ENCODE data around the gene DALRD3. TPM values are rescaled to one million over a fixed set of nuclear protein-coding genes. Genes with fewer than 3 reads are reported as not detected.

Gene DALRD3
- total RNA-seq, 5 donors from 2014 or later (not counting 1 experiment from before 2014, with no cell fraction given) = 20.8 to 35.1 (median 30.3) TPM

- no peaks in the 10 kb centered on the region for H3K9me3 Mint-ChIP-seq
- Histone ChIP-seq H3K36me3 (ENCODE audit: control insufficient read depth in 2 of 2, extremely low read depth in 1 of 2, insufficient read depth in 1 of 2, low read length in 1 of 2) (peaks cover 4 to 10% of the 10 kb centered on the region in 2 donors), H3K4me3 (ENCODE audit: control insufficient read depth in 1 of 2, extremely low read depth in 1 of 2, low read length in 1 of 2) (no peak overlapping the region), H3K27me3 (replicated peaks in 1 of 2; ENCODE audit: control insufficient read depth in 2 of 2, extremely low read depth in 1 of 2, insufficient read depth in 2 of 2, low read length in 1 of 2) (no peaks in the 10 kb centered on the region), H3K27ac (ENCODE audit: low read length) (no peak overlapping the region), H3K4me1 (ENCODE audit: control insufficient read depth in 1 of 2, extremely low read depth in 1 of 2, insufficient read depth in 2 of 2, low read length in 2 of 2) (no peaks in the 10 kb centered on the region), H3K9me3 (no peaks in the 10 kb centered on the region)
- H3K27me3 Mint-ChIP-seq = no peaks in the 10 kb centered on the region
- H3K36me3 Mint-ChIP-seq = peaks cover 9% of the 10 kb centered on the region
- no peak for ATAC-seq (replicated peaks in 1 of 4)
- POLR2A ChIA-PET = interaction anchor here in 1 of 2 donors (0.6 kb wide), 1 partner anchor 1766 kb away, joined by 3 read pairs; no protein-coding TSS in a partner anchor
- CTCF ChIA-PET = no interaction called here
- no peak for DNase-seq
- WGBS (ENCODE audit: insufficient coverage) = 97% methylated on average over 5 of the region's 8 CpGs
- peaks cover 12 to 18% (median 17%) of the 10 kb centered on the region in 3 donors for H3K4me1 Mint-ChIP-seq
- no peak overlapping the region for H3K4me3 Mint-ChIP-seq
- H3K27ac Mint-ChIP-seq = no peak overlapping the region
These were observed 21.2 kb downstream of the DALRD3 start for GRCh38 chr3:48997102-48997635.

- Mint-ChIP-seq H3K9me3 (no peaks in the 10 kb centered on the region), H3K4me1 (peaks cover 17 to 24% (median 22%) of the 10 kb centered on the region in 3 donors), H3K4me3 (no peak overlapping the region), H3K36me3 (peaks cover 9% of the 10 kb centered on the region), H3K27ac (no peak overlapping the region), H3K27me3 (no peaks in the 10 kb centered on the region)
- DNase-seq (no peak), ATAC-seq (replicated peaks in 1 of 4) (no peak)
- H3K4me3 ChIP-seq (ENCODE audit: control insufficient read depth in 1 of 2, extremely low read depth in 1 of 2, low read length in 1 of 2) = no peak overlapping the region
- H3K4me1 ChIP-seq (ENCODE audit: control insufficient read depth in 1 of 2, extremely low read depth in 1 of 2, insufficient read depth in 2 of 2, low read length in 2 of 2) = peaks cover 0 to 2% of the 10 kb centered on the region in 2 experiments
- 95% methylated on average over 8 of the region's 8 CpGs for WGBS (ENCODE audit: insufficient coverage)
- H3K27ac ChIP-seq (ENCODE audit: low read length) = no peak overlapping the region
- H3K36me3 ChIP-seq (ENCODE audit: control insufficient read depth in 2 of 2, extremely low read depth in 1 of 2, insufficient read depth in 1 of 2, low read length in 1 of 2) = peaks cover 4 to 10% of the 10 kb centered on the region in 2 donors
- ChIA-PET CTCF (interaction anchor here in 1 of 2 donors (0.7 kb wide), 1 partner anchor 421 kb away, joined by 5 read pairs; no protein-coding TSS in a partner anchor), POLR2A (interaction anchor here in 1 of 2 donors (0.6 kb wide), 1 partner anchor 1766 kb away, joined by 3 read pairs; no protein-coding TSS in a partner anchor)
- H3K27me3 ChIP-seq (replicated peaks in 1 of 2; ENCODE audit: control insufficient read depth in 2 of 2, extremely low read depth in 1 of 2, insufficient read depth in 2 of 2, low read length in 1 of 2) = no peaks in the 10 kb centered on the region
- H3K9me3 ChIP-seq = no peaks in the 10 kb centered on the region
These were observed 21.7 kb downstream of the DALRD3 start for GRCh38 chr3:48996640-48997039.

DNA sequence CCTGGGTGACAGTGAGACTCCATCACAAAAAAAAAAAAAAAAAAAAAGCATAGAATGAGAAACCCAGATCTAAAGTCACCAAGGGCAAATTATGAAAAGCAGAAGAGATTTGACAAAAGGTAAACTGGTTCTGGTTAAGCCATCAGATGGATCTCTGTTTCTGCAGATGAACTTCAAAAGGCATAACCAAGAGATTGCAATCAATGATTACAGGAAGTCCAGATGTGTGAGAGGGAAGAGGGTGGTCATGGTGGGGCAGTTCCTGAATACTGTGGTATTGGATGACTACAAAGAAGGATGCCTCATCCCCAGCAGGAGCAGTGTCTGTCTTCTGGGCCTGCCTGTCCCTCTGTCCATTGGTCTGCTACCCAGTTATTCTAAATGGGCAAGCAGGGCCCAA, 24.5 kb downstream of the DALRD3 start:
- Mint-ChIP-seq H3K4me3 (no peak overlapping the region), H3K4me1 (peaks cover 37 to 42% (median 40%) of the 10 kb centered on the region in 3 donors), H3K27ac (no peak overlapping the region), H3K9me3 (no peaks in the 10 kb centered on the region), H3K27me3 (no peaks in the 10 kb centered on the region), H3K36me3 (peaks cover 9% of the 10 kb centered on the region)
- no peak overlapping the region for H3K4me3 ChIP-seq (ENCODE audit: control insufficient read depth in 1 of 2, extremely low read depth in 1 of 2, low read length in 1 of 2)
- ATAC-seq (replicated peaks in 1 of 4) = no peak
- ChIA-PET POLR2A (interaction anchor here in 1 of 2 donors (0.6 kb wide), 1 partner anchor 37 kb away, joined by 9 read pairs; no protein-coding TSS in a partner anchor), CTCF (interaction anchor here in 1 of 2 donors (0.7 kb wide), 1 partner anchor 13 kb away, joined by 4 read pairs; the partner anchor contains the start of gene WDR6)
- no peak for DNase-seq
- H3K36me3 ChIP-seq (ENCODE audit: control insufficient read depth in 2 of 2, extremely low read depth in 1 of 2, insufficient read depth in 1 of 2, low read length in 1 of 2) = peaks cover 4 to 10% of the 10 kb centered on the region in 2 donors
- no peak overlapping the region for H3K27ac ChIP-seq (ENCODE audit: low read length)
- no peaks in the 10 kb centered on the region for H3K27me3 ChIP-seq (replicated peaks in 1 of 2; ENCODE audit: control insufficient read depth in 2 of 2, extremely low read depth in 1 of 2, insufficient read depth in 2 of 2, low read length in 1 of 2)
- peaks cover 8 to 24% of the 10 kb centered on the region in 2 experiments for H3K4me1 ChIP-seq (ENCODE audit: control insufficient read depth in 1 of 2, extremely low read depth in 1 of 2, insufficient read depth in 2 of 2, low read length in 2 of 2)
- H3K9me3 ChIP-seq = no peaks in the 10 kb centered on the region

DNA sequence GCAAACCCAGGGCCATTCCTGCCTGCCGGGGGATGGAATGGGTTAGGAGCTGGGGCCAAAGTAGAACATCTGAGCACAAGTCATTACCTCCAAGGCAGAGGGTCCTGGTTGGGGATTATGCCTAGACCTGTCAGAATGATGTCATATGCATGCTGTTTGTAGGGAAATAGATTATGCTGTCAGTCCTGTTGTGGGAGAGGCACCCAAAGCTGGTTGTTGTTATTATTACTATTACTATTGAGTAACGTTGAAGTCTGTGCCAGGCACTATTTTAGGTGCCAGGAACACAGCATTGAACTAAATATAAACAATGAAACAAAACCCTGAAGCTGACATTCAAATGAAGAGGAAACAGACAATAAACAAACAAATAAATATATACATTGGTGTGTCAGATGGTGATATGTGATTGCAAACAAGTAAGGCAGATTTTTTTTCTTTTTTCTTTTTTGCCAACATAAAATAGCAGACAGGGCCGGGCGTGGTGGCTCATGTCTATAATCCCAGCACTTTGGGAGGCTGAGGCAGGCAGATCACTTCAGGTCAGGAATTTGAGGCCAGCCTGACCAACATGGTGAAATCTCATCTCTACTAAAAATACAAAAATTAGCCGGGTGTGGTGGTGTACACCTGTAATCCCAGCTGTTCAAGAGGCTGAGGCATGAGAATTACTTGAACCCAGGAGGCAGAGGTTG, 26.4 kb downstream of the DALRD3 start:
- Histone ChIP-seq H3K4me3 (ENCODE audit: control insufficient read depth in 1 of 2, extremely low read depth in 1 of 2, low read length in 1 of 2) (no peak overlapping the region), H3K9me3 (no peaks in the 10 kb centered on the region), H3K27ac (ENCODE audit: low read length) (no peak overlapping the region), H3K4me1 (ENCODE audit: control insufficient read depth in 1 of 2, extremely low read depth in 1 of 2, insufficient read depth in 2 of 2, low read length in 2 of 2) (peaks cover 8 to 39% of the 10 kb centered on the region in 2 experiments), H3K27me3 (replicated peaks in 1 of 2; ENCODE audit: control insufficient read depth in 2 of 2, extremely low read depth in 1 of 2, insufficient read depth in 2 of 2, low read length in 1 of 2) (no peaks in the 10 kb centered on the region), H3K36me3 (ENCODE audit: control insufficient read depth in 2 of 2, extremely low read depth in 1 of 2, insufficient read depth in 1 of 2, low read length in 1 of 2) (peaks cover 4 to 8% of the 10 kb centered on the region in 2 donors)
- 86% methylated on average over 1 of the region's 5 CpGs for WGBS (ENCODE audit: insufficient coverage)
- Mint-ChIP-seq H3K4me3 (peak overlapping the region; percentile 89 to 93 (median 92)), H3K27ac (peak overlapping the region; percentile 92 to 93), H3K27me3 (no peaks in the 10 kb centered on the region), H3K9me3 (no peaks in the 10 kb centered on the region), H3K4me1 (peaks cover 47 to 49% (median 49%) of the 10 kb centered on the region in 3 donors), H3K36me3 (peaks cover 9% of the 10 kb centered on the region)
- ChIA-PET CTCF (interaction anchor here (0.6 to 1.9 kb wide), 5 partner anchors 15 to 1284 kb away, joined by 4 to 10 read pairs (median 5); partner anchors contain the start of gene WDR6 (in 1 of the 2)), POLR2A (interaction anchor here (0.6 to 2.1 kb wide), 3 partner anchors 15 to 314 kb away, joined by 3 to 7 read pairs (median 4); partner anchors contain the start of gene WDR6 (in 2 of the 2))
- ATAC-seq (replicated peaks in 1 of 4) (no peak), DNase-seq (no peak)

DNA sequence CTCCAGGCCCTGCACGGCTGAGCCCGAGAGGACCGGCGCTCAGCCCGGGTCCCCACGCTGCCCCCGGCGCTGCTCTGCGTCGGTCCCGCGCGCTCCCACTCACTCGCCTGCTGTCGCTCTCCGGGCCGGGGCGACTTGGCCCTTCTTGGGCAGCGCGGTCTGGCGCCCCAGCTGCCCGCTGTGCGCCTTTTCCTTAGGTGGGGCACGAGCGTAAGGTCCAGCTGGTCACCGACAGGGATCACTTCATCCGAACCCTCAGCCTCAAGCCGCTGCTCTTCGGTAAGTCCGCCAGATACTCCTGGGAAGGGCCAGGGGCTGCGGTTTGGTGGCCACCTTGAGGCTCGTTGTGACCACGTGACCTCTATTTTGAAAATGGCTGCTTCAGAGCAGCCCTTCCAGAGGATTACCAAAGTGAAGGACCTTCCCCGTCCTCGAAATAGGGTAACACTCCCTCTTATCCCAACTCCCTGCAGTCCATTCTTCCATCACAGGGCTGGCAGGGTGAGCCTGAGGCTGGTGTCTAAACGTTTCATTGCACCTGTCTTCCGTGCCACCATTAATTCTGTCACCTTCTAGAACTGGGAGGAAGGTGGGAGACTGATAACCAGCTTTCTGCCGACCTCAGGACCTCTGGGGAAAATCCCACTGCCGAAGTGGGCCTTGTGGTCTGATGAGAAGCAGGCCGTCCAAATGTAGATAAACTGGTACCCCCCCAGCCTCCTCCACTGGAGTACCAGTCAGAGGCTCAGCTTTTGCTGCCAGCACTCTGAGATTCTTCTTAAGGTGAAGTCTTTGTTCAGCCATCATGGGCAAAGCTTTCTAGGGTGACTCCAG, 27.5 kb downstream of the DALRD3 start:
- ChIA-PET POLR2A (interaction anchor here (0.6 to 2.1 kb wide), 4 partner anchors 16 to 29 kb away, joined by 3 to 11 read pairs (median 5); partner anchors contain the start of gene WDR6 (in 2 of the 2)), CTCF (interaction anchor here (1.2 to 1.9 kb wide), 4 partner anchors 16 to 30 kb away, joined by 4 to 10 read pairs (median 5); partner anchors contain the start of gene WDR6 (in 1 of the 2))
- peaks cover 8 to 39% of the 10 kb centered on the region in 2 experiments for H3K4me1 ChIP-seq (ENCODE audit: control insufficient read depth in 1 of 2, extremely low read depth in 1 of 2, insufficient read depth in 2 of 2, low read length in 2 of 2)
- Mint-ChIP-seq H3K4me3 (peak overlapping the region; percentile 89 to 93 (median 92)), H3K27ac (peak overlapping the region; percentile 92 to 93), H3K27me3 (no peaks in the 10 kb centered on the region), H3K36me3 (peaks cover 9% of the 10 kb centered on the region), H3K9me3 (no peaks in the 10 kb centered on the region), H3K4me1 (peaks cover 47 to 53% (median 49%) of the 10 kb centered on the region in 3 donors)
- H3K4me3 ChIP-seq (ENCODE audit: control insufficient read depth in 1 of 2, extremely low read depth in 1 of 2, low read length in 1 of 2) = peak overlapping the region; percentile 88 to 94
- H3K27ac ChIP-seq (ENCODE audit: low read length) = peak overlapping the region; percentile 64
- H3K9me3 ChIP-seq = no peaks in the 10 kb centered on the region
- H3K36me3 ChIP-seq (ENCODE audit: control insufficient read depth in 2 of 2, extremely low read depth in 1 of 2, insufficient read depth in 1 of 2, low read length in 1 of 2) = peaks cover 3 to 8% of the 10 kb centered on the region in 2 donors
- peak in 5 of 35 experiments; percentile 6 to 56 (median 26) for DNase-seq
- H3K27me3 ChIP-seq (replicated peaks in 1 of 2; ENCODE audit: control insufficient read depth in 2 of 2, extremely low read depth in 1 of 2, insufficient read depth in 2 of 2, low read length in 1 of 2) = no peaks in the 10 kb centered on the region
- peak; percentile 23 to 34 (median 28) for ATAC-seq (replicated peaks in 1 of 4)
- WGBS (ENCODE audit: insufficient coverage) = under 1% methylated on average over 36 of the region's 40 CpGs
